ENCODE data around the gene NUP50.

NUP50 gene, protein sequence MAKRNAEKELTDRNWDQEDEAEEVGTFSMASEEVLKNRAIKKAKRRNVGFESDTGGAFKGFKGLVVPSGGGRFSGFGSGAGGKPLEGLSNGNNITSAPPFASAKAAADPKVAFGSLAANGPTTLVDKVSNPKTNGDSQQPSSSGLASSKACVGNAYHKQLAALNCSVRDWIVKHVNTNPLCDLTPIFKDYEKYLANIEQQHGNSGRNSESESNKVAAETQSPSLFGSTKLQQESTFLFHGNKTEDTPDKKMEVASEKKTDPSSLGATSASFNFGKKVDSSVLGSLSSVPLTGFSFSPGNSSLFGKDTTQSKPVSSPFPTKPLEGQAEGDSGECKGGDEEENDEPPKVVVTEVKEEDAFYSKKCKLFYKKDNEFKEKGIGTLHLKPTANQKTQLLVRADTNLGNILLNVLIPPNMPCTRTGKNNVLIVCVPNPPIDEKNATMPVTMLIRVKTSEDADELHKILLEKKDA

DNA sequence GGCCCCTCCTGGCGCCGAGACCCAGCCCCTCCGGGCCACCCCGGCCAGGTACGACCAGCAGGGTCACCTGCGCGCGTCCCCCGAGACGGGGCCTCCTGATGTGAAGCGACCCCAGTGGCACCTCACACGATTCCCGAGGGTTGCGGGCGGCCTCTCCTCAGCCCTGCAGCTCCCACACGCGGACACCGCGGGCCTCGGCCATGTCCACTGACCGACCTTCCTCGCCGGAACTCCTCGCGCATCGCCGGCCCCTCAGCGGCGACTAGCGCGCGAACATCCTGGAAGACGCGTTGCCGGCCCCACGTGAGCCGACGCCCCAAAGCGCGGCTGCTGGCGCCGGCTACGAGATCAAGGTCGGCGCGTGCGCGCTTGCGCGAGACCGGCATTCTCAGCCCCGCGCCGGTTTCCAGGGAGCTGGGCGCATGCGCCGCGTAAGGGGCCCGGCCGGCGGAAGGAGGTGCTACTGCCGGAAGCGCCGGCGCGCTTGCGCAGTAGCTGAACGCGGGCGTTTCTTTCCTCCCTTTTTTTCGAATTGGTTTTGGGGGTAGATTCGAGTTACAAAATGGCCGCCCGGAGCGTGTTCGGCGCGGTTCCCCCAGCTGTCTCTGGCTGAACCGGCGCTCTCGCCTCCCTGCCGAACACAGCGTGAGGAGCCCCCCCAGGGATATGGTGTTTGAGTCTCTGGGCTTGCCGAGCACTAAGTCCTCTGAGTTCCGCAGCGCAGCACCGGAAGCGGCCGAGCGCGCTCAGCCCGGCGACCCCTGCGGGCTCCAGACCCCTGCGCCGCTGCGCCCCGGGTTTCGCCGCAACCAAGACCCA, at the start of gene NUP50:
Gene NUP50 (plus strand): TSS at position 475 of the 819 bp plus-strand sequence. CDS start 4,253 bp downstream, outside the sequence.
- in situ Hi-C loops (cut with MboI; ENCODE audit: low sequenced_read_pairs), result no loop called here

DNA sequence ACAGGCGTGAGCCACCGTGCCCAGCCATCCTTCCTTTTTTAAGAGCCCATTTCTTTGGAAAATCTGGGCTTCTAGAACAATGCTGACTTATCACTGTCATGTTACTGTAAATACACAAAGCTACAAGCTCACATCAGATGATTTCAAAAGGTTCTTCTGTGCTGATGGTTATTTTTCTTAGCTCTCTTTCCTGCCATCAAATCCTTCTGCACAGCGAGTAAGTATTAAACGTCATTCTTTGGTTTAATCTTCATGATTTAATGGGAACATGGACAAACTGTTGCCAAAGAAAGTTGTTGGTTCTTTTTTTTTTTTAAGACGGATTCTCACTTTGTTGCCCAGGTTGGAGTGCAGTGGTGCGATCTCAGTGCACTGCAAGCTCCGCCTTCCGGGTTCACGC, 43.3 kb upstream of the NUP50 start:
- in situ Hi-C loops (cut with MboI; ENCODE audit: low sequenced_read_pairs), result no loop called here

DNA sequence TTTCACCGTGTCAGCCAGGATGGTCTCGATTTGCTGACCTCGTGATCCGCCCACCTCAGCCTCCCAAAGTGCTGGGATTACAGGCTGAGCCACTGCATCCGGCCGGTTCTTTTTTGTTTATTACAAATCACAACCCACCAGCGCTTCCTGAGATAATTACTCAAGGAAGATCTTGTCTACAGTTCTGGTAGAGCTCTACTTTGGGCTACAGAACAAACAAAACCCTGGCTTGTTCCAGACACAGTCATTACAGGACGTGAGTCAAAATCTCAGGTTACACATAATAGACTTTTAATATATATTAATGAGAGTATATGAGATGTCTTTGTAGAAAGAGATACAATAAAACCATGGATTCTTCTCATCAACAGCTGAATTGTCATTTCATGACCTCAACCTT, 42.8 kb upstream of the NUP50 start:
- in situ Hi-C loops (cut with MboI; ENCODE audit: low sequenced_read_pairs), result no loop called here

DNA sequence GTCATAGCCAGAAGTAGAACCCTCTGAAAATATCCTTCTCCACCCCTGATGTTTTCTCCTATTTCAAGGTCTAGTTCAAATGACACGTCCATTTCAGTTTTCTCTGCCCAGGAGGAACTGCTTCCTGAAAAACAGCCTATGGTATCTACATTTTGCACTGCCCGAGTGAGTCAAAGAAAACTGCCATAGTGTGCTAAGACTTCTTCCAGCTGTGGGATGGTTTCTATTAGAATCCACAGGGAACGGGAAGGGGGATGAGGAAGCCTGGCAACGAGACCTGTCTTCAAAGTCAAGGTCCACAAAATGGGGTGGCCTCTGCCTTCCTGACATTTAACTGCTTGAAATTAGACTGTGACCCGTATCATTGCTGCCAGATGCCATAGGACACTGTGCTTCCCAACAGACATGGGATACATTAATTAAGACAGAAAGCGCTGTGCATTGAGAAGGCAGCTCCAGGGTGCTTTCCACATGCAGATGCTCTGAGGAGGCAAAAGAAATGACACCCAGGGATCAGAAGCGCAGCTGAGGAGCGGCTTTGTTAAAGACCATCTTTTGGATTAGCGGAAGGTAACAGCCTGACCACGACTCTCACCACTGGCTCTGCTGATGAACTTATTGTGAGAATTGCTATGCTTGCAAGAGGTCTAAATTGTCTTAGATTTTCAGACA, 39.4 kb upstream of the NUP50 start:
- in situ Hi-C loops (cut with MboI; ENCODE audit: low sequenced_read_pairs), result no loop called here

DNA sequence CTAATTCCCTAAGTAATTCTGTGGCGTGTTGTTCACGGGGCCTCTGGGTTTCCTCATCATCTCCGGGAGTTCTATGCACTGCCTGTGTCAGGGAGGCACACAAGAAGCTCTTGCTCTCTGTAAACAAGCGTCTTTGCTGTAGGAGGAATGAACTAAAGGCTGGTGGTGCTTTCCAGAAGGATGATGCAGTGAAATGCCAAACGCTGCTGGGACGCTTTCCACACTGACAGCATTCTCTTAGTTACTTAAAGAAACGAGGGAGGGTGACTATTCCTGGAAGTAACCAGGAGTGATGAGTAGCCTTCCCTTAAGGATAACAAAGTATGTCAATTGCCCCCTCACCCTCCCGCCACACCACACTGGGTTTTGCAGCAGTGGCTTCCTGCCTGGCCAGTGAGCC, 38.5 kb upstream of the NUP50 start:
- in situ Hi-C loops (cut with MboI; ENCODE audit: low sequenced_read_pairs), result no loop called here

DNA sequence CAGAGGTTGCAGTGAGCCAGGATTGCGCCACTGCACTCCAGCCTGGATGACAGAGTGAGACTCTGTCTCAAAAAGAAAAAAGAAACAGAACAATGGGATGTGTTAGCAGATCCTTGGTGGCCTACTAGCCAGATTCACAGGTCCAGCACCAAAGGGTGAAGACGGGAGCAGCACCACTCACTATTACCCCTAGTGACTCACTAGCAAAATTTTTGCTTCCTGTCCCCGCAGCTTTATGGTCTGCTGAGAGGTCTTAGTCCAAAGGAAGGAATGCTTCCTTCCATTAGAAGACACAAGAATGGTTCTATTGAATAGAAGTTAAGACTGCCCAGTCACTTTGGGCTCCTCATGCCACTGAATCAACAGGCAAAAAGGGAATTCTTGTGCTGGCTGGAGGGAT, 35.9 kb upstream of the NUP50 start:
- in situ Hi-C loops (cut with MboI; ENCODE audit: low sequenced_read_pairs), result no loop called here

DNA sequence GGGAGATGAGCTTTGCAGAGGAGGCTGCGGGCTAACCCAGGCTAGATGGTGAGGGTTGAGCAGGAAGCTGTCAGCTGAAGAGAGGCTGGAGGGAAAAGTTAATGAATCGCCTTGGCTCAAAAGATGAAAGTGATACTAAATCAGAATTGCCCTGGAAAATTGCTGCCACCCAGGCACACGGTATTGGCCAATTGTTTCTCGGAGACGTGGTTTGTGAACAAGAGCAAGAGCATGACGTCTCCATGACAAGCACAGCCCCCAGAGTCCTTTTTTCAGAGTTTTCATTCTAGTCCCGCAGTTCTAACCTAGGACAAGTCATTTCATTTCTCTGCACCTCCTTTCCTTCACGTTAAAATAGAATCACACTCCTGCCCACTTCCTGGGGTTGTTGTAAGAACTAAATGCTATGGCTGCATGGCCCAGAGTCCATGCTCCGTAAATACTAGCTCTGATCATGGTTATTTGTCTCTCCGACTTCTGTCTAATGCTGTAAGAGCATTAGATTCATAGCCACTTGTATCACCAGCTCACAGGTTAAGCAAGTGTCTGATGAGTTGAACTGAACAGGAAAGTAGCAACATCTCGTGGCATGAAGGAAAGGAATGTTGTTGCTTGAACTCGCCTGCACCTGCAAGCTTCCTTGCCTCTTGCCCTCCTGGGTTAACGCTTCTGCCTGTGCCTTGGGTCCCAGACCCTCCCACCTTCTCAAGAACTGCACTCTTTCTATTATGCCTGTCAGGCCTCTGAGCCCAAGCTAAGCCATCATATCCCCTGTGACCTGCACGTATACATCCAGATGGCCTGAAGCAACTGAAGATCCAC, 33.8 kb upstream of the NUP50 start:
- in situ Hi-C loops (cut with MboI; ENCODE audit: low sequenced_read_pairs), result no loop called here

DNA sequence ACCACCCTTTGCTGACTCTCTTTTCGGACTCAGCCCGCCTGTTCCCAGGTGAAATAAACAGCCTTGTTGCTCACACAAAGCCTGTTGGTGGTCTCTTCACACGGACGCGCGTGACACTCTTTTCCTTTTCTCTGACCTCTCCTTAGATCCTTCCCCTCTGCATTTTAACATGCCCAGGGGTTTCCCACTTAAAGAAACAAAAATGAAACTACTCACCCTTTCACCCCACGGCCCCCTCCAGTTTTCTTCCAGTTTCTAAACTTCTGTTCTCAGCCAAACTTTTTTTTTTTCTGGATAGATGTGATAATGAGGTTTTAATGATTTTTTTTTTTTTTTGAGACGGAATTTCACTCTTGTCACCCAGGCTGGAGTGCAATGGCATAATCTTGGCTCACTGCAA, 32.8 kb upstream of the NUP50 start:
- in situ Hi-C loops (cut with MboI; ENCODE audit: low sequenced_read_pairs), result no loop called here

DNA sequence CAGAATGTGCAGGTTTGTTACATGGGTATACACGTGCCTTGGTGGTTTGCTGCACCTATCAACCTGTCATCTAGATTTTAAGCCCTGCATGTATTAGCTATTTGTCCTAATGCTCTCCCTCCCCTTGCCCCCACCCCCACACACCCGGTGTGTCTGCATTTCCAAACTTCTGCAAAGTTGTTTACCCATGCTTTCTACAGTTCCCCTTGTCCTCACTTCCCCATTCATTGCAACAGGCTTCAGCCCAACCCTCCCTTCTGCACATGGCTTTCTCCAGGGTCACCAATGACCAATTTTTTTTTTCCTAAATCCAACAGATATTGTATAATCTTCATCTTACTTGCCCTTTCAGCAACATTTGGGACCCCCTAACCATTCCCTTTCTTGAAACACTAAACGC, 32.0 kb upstream of the NUP50 start:
- in situ Hi-C loops (cut with MboI; ENCODE audit: low sequenced_read_pairs), result no loop called here

DNA sequence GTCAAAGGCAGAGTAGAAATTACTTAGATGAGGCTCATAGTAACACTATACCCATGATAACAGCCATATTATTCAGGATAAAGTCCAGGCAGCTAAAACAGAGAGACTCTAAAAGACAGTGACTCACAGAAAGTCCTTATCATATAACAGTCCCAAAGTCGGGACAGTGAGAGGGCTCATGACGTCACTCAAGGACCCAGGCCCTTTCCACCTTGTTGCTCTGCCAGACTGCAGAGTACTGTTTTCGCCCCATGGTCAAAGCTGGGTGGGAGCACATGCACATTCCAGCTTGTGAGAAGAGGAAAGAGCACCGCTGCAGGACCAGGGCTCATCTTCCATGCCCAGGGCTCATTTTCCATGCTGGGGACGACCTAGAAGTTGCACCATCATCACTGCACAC, 29.4 kb upstream of the NUP50 start:
- in situ Hi-C loops (cut with MboI; ENCODE audit: low sequenced_read_pairs), result no loop called here

DNA sequence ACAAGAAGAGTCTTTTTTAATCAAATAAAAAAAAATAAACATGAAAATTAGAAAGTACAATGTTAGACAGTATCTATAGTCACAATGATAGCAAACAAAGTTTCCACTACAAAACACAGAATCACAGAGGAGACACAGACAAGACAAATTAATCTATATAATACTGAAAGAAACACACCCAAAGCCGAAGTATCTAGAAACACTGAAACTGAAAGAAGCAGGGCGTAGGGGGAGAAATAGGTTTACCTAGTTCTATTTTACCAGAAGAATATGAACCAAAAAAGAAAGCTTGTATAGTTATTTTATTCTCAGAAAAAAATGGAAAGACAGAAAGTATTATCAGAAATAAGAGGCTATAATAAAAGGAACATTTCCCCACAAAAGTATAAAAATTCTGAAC, 27.1 kb upstream of the NUP50 start:
- in situ Hi-C loops (cut with MboI; ENCODE audit: low sequenced_read_pairs), result no loop called here

DNA sequence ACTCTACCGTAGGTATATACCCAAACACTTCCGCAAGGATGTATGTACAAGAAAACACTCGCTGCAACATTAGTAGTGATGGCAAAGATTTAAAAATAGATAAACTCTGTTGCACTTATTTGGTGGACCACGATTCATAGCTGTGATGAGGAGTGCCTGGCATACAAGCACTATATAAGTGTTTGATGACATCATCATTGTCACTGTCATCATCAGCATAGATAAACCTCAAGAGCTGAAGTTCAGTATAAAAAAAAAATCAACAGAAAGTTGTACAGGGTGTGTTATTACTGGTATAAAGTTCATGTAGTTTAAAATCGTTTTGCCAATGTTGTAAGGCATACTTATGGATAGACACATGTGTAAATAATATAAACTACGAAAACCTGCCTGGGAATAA, 24.0 kb upstream of the NUP50 start:
- in situ Hi-C loops (cut with MboI; ENCODE audit: low sequenced_read_pairs), result no loop called here

DNA sequence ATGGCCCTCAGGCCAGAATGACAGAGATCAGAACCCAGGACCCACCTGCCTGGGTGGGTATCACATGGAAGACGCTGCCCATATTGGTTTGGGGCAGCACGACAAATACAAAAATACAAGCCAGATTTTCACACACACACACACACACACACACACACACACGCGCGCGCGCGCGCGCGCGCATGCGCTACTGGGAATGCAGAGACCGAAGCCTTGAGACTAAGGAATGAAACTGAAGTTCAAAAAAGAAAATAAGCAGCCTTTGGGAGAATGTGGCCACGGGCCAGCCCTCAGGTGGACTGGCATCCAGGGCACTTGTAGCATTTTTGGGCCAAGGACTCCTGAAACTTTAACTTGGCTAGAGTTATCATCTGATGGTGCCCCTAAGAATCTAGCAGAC, 21.3 kb upstream of the NUP50 start:
- in situ Hi-C loops (cut with MboI; ENCODE audit: low sequenced_read_pairs), result no loop called here

DNA sequence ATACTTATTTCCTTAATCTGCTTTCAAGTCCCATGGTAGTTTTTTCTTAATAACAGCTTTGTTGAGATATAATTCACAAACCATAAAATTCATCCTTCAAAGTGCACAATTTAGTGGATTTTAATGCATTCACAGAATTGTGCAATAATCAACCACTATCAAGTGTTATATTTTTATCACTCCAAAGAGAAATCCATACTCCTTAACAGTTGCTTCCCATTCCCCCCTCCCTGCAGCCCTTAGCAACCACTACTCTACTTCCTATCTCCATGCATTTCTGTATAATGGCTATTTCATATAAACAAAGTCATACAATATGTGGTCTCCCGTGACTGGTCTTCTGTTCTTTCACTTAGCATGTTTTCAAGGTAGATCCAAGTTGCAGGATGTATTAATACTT, 18.8 kb upstream of the NUP50 start:
- in situ Hi-C loops (cut with MboI; ENCODE audit: low sequenced_read_pairs), result no loop called here

DNA sequence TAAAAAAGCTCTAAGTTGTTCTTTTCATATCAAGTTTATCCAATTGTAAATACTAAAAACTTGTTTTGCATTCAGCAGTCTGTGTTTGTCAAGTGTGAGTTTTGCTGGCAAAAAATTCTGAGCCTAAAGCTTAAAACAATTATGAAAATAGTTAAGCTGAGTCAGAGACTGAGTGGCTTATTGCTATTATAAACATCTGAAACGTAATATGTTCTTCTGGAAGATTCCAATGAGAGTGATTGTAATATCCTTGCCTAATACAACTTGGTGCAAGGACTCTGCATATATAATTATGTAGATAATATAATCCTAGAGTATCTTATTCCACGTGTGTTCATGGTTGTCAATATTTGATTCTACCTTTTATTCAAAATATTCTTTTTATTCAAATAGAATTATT, 14.1 kb upstream of the NUP50 start:
- in situ Hi-C loops (cut with MboI; ENCODE audit: low sequenced_read_pairs), result no loop called here

DNA sequence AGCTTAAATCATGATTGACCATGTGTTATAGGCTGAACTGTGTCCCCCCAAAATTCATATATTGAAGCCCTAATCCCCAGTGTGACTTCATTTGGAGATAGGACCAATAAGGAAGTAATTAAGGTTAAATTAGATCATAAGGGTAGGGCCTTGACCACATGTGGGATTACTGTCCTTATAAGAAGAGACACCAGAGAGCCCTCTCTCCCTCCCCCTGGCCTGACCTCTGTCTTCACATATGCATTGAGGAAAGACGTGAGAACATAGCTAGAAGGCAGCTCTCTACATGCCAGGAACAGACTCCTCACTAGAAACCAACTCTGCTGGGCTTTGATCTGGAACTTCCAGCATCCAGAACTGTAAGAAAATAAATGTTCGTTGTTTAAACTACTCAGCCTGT, 13.6 kb upstream of the NUP50 start:
- in situ Hi-C loops (cut with MboI; ENCODE audit: low sequenced_read_pairs), result no loop called here

DNA sequence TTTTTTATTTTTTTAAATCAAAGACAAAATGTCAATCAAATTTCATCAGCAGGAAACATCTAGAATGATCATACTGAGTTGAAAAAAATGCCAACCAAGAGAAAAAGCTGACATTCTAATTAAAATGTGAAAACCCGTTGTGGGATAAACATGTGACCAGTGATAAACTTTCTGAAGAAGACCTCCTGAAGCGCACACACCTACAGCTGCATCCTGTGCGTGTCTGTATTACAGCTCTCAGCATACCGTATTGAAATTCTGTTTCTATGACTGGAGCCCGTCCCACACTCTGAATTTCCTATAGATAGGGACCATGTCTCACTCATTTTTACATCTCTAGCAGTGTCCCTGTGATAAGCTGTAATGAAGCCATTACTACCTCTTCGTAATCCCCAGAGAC, 12.2 kb upstream of the NUP50 start:
- in situ Hi-C loops (cut with MboI; ENCODE audit: low sequenced_read_pairs), result no loop called here

DNA sequence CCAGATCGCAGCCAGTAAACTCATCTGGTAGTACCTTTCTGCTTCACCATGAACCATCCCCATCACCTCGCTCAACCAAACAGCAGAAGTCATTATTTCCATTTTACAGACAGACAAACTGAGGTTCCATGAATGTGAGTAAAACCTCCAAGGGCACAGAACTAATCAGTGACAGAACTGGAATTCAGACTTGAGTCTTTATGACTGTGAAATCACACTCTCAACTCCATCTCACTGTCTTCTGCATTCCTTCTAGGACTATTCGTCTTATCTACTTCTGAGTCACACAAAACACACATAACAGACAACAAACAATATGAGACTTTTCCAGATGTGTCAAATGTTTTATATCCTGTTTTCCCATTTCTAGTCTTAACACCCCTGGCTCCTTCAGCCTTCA, 9.3 kb upstream of the NUP50 start:
- in situ Hi-C loops (cut with MboI; ENCODE audit: low sequenced_read_pairs), result no loop called here

DNA sequence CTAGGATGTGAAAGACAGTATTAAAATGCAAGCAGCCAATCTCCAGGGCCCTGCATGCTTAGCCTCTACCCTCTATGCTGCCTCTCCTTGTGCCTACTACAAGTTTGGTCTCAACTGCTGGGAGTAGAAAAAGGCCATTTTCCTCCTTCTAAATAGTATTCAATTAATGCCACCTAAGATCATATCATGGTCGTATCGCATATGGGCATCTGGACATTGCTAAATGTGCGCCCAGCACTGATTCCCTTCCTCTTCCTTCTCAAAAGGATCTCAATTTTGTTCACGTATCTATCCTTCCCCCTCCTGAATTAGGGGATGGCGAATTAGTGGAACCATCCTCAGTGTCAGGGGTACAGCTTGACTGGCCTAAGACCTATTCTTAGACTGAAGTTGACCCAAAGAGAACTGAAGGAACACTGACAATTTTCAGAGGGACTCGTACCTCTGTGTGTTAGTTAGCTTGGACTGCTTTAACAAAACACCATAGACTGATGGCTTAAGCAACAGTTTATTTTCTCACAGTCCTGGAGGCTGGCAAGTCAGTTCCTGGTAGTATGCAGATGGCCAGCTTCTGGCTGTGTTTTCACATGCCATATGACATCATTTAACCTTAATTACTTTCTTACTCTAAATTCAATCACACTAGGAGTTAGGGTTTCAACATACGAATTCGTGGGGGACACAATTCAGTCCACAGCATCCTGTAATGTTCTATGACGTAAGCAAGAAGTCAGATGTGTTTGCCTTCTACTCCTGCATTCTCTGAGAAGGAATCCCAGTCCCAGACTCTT, 8.5 kb upstream of the NUP50 start:
- in situ Hi-C loops (cut with MboI; ENCODE audit: low sequenced_read_pairs), result no loop called here

DNA sequence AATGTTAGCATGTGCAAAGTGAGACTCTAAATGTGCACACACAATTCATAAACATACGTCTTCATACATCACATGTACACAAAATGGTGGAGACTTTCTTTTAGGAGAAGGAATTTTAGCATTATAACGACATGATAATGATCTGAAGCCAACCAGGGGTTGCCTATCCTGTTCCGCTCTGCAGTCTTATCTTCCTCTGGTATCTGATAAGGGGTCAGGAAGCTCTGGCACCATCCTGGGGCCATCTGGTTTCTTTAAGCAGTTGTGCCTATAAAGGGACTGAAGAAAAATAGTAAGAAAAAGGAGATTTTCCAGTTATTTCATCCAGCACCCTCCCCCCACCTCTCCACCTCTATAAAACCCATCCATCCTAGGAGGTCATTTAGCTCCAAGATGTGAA, 5.8 kb upstream of the NUP50 start:
- in situ Hi-C loops (cut with MboI; ENCODE audit: low sequenced_read_pairs), result no loop called here
